ENCODE results near the gene NYAP1. TPM values are rescaled to one million over a fixed set of nuclear protein-coding genes. Genes with fewer than 3 reads are reported as not detected.
"Not testable (repeated sequence)": the region's sequence is repeated elsewhere in the genome, so short reads cannot be mapped to it uniquely, and the experiment has no call there.

Gene NYAP1
- polyA plus RNA-seq, 3 donors = 1.3 to 1.8 (median 1.4) TPM

GRCh38 chr7:100506356-100506923 lies 22.7 kb downstream of the NYAP1 start:
- DNase-seq (ENCODE audit: low read depth in 3 of 3, low spot score in 2 of 3) = no peak

- DNase-seq (ENCODE audit: low read depth in 3 of 3, low spot score in 2 of 3) = no peak
These were observed 25.5 kb downstream of the NYAP1 start for GRCh38 chr7:100509231-100509630.

DNA sequence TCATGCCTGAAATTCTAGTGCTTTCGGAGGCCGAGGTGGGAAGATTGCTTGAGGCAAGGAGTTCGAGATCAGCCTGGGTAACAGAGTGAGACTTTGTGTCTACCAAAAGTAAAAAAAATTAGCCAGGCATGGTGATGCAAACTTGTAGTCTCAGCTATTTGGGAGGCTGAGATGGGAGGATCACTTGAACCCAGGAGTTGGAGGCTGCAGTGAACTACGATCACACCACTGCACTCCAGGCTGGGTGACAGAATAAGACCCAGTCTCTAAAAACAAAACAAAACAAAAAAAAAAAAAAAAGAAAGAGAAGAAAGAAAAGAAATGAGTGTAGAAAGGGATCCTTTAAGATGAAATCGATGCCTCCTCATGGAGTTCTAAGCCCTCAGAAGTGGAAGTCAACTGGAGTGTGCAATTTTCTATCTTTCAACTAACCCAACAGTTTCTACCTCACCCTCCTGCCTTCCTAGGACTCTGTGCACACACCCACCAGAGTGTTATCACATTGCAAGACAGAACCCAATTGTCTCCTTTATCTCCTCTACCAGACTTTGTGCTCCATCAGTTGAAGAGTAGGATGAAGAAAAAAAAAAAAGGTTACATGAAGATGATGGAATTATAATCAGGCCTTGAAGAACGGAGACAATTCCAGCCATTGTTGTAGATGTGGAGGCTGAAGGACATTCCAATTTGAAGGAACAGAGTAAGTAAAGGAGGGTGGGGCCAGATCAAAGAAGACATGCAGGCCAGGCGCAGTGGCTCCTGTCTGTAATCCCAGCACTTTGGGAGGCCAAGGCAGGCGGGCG lies 26.9 kb downstream of the NYAP1 start:
- no peak for DNase-seq (ENCODE audit: low read depth in 3 of 3, low spot score in 2 of 3)

GRCh38 chr7:100513212-100513810 lies 29.6 kb downstream of the NYAP1 start:
- no peak for DNase-seq (ENCODE audit: low read depth in 3 of 3, low spot score in 2 of 3)

GRCh38 chr7:100515072-100515532 lies 31.4 kb downstream of the NYAP1 start:
- DNase-seq (ENCODE audit: low read depth in 3 of 3, low spot score in 2 of 3) = no peak

DNA sequence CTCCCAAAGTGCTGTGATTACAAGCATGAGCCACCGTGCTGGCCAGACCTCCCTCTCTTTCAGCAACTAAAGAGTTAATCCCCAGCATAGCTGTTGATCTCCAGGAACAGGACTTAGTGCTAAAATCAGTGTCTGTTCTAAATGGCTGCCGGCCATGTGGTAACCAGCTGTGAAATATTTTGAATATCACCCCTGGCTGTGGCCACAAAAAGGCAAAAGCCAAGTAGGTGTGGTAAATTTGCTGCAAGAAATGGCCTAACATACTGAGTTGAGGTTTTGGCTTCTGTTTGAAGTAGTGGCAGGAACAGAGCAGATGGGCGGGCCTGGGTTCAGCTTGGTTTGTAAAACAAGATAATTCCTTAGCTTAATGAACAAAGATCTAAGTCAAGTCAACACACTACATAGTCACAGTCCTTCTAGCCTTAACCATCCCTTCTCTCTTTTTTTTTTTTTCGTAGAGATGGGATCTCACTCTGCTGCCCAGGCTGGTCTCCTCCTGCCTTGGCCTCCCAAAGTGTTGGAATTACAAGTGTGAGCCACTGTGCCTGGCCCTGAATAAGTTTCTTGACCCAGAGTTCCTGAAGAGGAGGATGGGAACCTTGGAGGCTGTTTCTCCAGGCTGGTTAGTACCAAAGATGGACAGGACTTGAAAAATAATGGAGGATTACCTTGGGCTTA lies 32.5 kb downstream of the NYAP1 start:
- DNase-seq (ENCODE audit: low read depth in 3 of 3, low spot score in 2 of 3) = no peak

DNA sequence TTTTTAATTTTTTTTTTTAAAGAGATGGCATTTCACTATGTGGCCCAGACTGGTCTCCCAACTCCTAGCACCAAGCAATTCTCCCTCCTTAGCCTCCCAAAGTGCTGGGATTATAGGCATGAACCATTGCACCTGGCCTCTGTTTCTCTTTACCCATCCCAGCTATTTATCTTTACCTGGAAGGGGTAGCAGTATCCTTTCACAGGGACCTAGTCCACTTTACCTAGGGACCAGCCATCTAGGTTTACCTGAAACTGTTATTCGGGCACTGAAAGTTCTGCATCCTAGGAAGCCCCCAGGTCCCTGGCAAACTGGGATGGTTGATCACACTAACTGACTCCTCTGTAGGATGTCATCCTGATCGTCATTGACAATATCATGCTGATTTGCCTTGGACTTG lies 33.6 kb downstream of the NYAP1 start:
- no peak for DNase-seq (ENCODE audit: low read depth in 3 of 3, low spot score in 2 of 3)

GRCh38 chr7:100519580-100519979 lies 35.9 kb downstream of the NYAP1 start:
- no peak for DNase-seq (ENCODE audit: low read depth in 3 of 3, low spot score in 2 of 3)

GRCh38 chr7:100520138-100520537 lies 36.4 kb downstream of the NYAP1 start:
- DNase-seq (ENCODE audit: low read depth in 3 of 3, low spot score in 2 of 3) = no peak

- DNase-seq (ENCODE audit: low read depth in 3 of 3, low spot score in 2 of 3) = no peak
These were observed 37.3 kb downstream of the NYAP1 start for GRCh38 chr7:100521076-100521475.

DNA sequence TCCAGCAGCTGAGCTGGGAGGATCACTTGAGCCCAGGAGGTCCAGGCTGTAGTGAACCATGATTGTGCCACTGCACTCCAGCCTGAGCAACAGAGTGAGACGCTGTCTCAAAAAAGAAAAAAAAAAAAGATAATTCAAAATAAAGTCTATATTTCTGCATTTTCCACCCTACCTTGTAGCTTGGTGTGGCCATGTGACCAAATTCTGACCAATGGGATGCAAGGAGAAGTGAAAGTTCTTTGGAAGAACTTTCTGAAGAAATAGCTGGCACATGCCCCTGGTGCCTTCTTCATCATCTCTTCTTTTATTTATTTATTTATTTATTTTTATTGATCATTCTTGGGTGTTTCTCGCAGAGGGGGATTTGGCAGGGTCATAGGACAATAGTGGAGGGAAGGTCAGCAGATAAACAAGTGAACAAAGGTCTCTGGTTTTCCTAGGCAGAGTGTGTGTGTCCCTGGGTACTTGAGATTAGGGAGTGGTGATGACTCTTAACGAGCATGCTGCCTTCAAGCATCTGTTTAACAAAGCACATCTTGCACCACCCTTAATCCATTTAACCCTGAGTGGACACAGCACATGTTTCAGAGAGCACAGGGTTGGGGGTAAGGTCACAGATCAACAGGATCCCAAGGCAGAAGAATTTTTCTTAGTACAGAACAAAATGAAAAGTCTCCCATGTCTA lies 38.3 kb downstream of the NYAP1 start:
- not testable (repeated sequence) for DNase-seq (ENCODE audit: low read depth in 3 of 3, low spot score in 2 of 3)

DNA sequence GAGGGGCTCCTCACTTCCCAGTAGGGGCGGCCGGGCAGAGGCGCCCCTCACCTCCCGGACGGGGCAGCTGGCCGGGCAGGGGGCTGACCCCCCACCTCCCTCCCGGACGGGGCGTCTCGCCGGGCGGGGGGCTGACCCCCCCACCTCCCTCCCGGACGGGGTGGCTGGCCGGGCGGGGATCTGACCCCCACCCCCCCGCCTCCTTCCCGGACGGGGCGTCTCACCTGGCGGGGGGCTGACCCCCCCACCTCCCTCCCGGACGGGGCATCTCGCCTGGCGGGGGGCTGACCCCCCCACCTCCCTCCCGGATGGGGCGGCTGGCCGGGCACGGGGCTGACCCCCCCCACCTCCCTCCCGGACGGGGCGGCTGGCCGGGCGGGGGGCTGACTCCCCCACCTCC lies 39.5 kb downstream of the NYAP1 start:
- not testable (repeated sequence) for DNase-seq (ENCODE audit: low read depth in 3 of 3, low spot score in 2 of 3)

- not testable (repeated sequence) for DNase-seq (ENCODE audit: low read depth in 3 of 3, low spot score in 2 of 3)
These were observed 44.6 kb downstream of the NYAP1 start for GRCh38 chr7:100528108-100528866.

DNA sequence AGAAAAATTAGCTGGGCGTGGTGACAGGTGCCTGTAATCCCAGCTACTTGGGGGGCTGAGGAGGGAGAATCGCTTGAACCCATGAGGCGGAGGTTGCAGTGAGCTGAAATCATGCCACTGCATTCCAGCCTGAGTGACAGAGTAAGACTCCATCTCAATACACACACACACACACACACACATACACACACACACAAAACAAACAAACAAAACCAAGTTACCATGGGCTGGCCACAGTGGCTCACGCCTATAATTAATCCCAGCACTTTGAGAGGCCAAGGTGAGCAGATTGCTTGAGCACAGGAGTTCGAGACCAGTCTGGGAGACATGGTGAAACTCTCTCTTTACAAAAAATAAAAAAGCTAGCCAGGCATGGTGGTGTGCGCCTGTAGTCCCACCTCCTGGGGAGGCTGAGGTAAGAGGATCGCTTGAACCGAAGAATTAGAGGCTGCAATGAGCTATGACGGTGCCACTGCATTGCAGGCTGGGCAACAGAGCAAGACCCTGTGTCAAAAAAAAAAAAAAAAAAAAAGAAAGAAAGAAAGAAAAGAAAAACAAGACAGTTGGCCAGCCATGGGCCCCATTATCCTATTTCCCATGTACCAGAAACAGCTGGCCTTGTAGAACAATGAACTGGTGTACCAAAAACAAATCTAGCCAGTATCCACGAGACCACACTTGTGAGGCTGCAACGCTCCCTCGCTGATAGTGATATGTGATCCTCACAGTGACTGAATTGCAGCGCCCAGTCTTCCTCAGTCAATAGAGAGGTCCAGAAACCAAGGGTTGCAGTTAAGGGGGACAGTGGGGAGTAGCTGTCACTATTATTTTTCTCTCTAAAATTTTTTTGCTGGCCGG lies 48.7 kb downstream of the NYAP1 start:
- no peak for DNase-seq (ENCODE audit: low read depth in 3 of 3, low spot score in 2 of 3)

DNA sequence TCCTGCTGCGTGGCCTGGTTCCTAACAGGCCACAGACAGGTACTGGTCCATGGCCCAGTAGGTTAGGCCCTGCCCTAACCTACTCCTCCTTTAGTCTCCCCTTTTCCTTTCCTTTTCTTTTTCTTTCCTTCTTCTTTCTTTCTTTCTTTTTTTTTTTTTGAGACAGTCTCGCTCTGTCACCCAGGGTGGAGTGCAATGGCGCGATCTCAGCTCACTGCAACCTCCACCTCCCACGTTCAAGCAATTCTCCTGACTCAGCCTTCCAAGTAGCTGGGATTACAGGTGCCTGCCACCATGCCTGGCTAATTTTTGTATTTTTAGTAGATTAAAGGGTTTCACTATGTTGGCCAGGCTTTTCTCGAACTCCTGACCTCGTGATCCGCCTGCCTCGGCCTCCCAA lies 52.3 kb downstream of the NYAP1 start:
- DNase-seq (ENCODE audit: low read depth in 3 of 3, low spot score in 2 of 3) = not testable (repeated sequence)

DNA sequence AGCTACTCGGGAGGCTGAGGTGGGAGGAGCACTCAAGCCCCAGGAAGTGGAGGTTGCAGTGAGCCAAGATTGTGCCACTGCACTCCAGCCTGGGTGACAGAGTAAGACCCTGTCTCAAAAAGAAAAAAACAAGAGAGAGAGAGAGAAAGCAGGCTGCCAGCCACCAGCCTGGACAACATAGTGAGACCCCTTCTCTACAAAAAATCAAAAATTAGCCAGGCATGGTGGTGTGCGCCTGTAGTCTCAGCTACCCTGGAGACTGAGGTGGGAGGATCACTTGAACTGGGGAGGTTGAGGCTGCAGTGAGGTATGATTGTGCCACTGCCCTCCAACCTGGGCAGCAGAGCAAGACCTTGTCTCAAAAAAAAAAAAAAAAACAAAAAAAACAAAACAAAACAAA lies 53.0 kb downstream of the NYAP1 start:
- not testable (repeated sequence) for DNase-seq (ENCODE audit: low read depth in 3 of 3, low spot score in 2 of 3)

DNA sequence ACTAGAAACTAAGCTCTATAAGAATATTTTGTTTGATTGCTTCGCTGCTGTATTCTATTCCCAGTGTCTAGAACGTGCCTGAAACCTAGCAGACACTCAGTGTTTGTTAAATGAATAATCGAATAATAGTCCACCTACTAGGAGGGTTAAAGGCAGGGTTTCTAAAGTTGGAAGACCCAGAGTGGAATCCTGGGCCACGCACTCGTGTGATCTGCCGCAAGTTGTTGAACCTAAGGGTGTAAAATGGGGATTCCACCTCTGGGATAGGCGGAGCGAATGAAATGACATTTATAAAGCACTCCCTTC lies 54.6 kb downstream of the NYAP1 start:
- DNase-seq (ENCODE audit: low read depth in 3 of 3, low spot score in 2 of 3) = no peak

- peak; percentile 95 to 99 (median 98) for DNase-seq (ENCODE audit: low read depth in 3 of 3, low spot score in 2 of 3)
These were observed 55.1 kb downstream of the NYAP1 start, which contains the start of gene AGFG2 for GRCh38 chr7:100538654-100539435. Gene AGFG2, plus strand, starts transcription at chr7:100539203. Its CDS starts 144 bp downstream, at chr7:100539347.

Measured in right renal cortex interstitium (tissue), 3 donors.